DOHH2 (cell line): Measurements from ENCODE around the gene CAMK2D.

Source experiments
- CTCF ChIP-seq: fragments of 200-600 bp; sonication (generic); IDR thresholded peaks from one replicate; pipeline ENCODE4 v1.5.1; 2014; ENCODE audit warnings: antibody characterized with exemption, mild to moderate bottlenecking, low read depth, low read length; ENCODE audit not compliant: poor library complexity, severe bottlenecking
- EZH2phosphoT487 ChIP-seq: fragments of 200-600 bp; sonication (generic); IDR thresholded peaks from 2 replicates; pipeline ENCODE4 v1.6.1; 2017; ENCODE audit warnings: borderline replicate concordance, mild to moderate bottlenecking, antibody characterized with exemption, low read length, moderate library complexity, mixed read lengths

GRCh38 chr4:113474017-113474416, 287.5 kb downstream of the CAMK2D start:
- TF ChIP-seq CTCF (no peak), EZH2phosphoT487 (no peak)
